Activated CD4-positive, alpha-beta T cell treated with anti-CD3 and anti-CD28 coated beads, Interleukin-10, Interleukin-2, amounts not matched to agents 100 ng/mL and 50 ng/mL, durations not matched to agents 16 hours and 8 hours (primary cell): ENCODE data around the gene VWDE.

Experiments used
- DNase-seq: peaks from one replicate; pipeline ENCODE4 v3.0.0-alpha.2; 2020

The VWDE gene

DNA sequence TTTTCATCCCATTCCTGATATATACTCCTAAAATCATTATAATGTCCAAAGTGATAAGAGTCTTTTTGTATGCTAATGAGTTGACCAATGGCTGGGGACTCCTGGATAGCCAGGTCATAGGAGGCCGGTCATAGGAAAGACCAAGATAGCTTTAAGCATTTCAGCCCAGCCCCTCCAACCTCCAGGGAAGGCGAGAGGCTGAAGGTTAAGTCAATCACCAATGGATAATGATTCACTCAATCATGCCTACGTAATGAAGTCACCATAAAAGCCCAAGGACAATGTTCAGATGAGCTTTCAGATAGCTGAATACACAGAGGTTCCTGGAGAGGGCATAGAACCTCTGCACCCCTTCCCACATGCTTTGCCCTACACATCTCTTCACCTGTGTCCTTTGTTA lies 75.7 kb downstream of the VWDE start:
- DNase-seq, result no peak

DNA sequence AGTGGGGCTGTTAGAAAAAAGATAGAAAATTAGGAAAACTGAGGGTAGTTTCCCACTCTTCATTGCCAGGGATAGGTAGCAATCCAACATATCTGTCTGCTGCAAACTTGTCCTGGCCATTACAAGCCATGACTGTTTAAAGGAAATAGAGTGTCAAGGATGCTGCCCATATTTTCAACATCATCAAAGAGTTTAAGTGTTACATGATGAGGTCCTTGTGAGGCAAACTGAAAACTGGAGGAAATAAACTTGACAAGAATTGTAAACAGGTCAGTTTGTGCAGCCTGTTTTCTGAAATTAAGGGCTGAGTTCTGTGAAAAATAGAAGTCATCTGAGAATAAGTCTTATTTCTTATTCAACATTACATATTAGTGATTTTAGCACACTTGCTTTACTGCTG lies 78.0 kb downstream of the VWDE start:
- DNase-seq, result no peak

DNA sequence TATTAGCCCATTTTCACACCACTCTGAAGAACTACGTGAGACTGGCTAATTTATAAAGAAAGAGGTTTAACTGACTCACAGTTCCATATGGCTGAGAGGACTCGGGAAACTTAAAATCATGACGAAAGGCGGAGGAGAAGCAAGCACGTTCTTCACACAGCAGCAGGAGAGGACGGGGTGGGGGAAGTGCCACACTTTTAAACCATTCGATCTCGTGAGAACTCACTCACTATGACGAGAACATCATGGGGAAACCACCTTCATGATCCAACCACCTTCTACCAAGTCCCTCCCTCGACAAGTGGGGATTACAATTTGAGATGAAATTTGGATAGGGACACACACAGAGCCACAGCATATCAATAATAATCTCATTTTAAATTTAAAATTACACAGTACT lies 80.2 kb downstream of the VWDE start:
- no peak for DNase-seq

DNA sequence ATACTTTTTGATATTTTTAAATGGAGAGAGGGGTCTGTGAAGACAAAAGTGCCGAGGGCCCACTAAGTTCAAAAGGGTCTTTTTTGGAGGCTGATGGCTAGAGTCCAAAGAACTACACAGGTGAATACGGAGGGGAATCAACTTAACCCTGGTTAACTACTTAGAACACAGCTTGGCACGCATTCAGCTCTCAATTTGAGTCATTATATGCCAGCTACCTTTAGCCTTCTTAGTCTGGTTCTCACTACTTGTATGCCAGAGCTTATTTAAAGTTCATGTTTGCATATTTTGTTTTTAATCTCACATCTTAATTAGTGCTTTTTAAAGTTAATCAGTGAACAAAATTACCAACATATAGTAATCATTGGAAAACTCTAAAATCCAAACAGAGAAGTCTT lies 80.8 kb downstream of the VWDE start:
- DNase-seq, result peak; percentile 38

DNA sequence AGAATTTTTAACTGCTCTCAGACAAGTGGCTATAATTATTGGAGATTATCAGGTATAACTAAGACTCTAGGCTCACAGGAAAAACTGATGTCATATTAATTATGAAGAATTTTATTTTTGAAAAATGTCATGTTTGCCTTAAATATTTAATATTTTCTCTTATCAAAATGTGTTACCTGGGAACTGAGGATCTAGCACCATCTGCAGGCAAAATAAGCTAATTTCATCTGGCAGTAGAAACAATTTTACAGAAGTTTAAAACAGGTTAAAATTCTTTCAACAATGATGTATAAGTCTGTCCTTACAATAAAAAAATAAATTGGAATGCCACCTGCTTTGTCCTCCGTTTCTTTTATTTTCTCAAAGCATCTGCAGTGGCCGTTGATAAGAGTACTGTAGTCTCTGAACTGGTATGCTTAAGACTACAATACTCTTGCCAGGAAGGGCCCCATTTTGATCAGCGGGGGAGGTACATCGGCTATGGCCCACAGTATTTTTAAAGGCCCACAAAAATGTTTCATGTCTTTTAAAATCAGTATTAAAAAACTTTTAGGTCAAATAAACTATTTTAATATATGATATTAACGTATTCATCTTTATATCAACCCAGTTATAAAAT lies 81.3 kb downstream of the VWDE start:
- DNase-seq, result peak; percentile 15

DNA sequence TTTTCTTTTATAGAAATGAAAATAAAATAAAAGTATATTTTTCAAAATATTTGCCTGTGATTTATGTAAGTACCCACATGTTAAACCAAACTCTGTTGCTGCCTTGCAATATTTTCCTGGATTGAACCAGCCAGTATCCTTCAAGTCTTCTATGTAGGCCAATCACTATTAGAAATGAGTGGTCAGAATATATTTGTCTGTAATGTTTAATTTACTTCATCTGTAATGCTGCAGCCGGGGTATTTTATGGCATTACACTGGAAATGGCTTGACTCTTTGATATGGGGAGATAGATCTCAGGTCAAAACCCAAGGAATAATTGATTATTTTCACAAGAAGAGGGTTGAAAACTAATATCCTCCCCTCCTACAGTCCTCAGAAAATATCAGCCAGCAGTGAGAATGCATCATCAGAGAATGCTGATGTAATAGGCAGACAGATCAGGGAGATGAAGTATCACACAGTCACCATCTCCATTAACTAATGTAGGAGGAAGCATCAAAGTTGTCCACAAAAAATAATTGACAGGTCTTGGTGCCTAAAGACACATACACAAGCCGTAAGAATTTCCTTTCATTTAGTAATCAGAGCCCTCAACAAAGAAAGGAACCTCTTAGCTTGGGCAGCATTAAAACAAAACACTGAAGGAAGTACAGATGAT lies 82.5 kb downstream of the VWDE start:
- DNase-seq, result no peak

DNA sequence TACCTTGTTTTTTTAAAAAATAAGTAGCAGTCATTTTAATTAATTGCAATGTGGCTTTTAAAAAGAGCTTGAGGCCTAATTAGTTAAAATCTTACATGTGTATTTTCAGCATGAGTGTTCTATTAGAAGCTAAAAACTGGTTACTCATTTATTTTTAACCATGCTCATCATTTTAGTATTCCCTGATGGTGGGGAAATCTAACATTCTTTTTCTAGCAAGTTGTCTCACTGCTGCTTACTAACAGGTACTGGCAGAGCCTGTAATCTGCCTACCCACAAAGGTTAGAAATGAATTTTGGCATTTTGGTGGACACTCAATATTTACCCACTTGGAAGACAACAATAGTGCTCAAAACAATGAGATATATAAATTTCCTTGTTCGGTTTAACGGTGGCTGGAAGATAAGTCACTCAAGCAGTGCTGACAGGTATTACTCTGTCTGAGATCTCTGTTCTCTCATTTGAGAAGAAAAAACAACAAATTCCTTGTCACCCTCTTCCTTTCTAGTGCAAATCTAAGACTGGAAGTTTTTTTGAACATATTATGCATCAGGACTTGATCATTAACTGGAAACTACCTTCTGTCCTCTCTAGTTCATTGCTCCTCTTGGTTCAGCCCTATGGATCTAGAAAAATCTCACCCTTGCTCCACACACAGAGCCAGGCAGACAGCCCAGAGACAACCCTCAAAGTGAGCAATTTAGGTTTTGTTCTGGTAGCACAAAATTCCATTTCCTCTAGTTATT lies 83.3 kb downstream of the VWDE start:
- DNase-seq, result no peak

DNA sequence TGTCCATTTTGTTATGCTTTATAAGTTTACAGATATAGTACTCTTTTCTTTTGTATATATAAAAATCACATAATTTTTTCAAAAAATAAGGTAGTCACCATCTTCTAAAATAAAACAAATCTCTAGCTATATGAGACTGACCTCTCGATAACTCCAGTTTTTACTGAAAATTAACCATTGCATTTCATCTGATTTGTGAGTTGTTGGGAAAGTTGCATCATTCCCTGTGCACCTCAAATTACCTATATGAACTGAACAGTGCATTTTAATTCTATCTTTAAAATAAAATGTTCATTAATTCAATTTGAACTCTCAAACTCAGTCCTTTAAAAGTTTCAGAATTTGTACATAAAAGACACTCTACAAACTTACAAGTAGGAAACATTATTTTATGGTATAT lies 86.0 kb downstream of the VWDE start:
- no peak for DNase-seq

DNA sequence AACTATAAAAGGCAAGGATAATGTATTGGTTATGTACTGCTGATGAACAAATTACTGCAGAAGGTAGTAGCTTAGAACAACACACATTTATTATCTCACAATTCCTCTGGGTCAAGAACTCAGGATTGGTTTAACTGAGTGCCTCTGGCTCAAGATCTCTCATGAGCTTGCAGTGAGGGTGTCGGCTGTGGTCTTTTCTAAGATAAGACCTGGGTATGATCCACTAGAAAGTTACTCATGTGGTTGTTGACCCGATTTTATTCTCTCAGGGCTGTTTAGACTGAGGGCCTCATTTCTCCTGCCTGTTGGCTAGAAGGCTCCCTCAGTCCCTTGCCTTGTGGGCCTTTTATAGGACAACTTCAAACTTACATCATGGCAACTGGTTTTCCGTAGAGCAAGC lies 86.7 kb downstream of the VWDE start:
- no peak for DNase-seq

DNA sequence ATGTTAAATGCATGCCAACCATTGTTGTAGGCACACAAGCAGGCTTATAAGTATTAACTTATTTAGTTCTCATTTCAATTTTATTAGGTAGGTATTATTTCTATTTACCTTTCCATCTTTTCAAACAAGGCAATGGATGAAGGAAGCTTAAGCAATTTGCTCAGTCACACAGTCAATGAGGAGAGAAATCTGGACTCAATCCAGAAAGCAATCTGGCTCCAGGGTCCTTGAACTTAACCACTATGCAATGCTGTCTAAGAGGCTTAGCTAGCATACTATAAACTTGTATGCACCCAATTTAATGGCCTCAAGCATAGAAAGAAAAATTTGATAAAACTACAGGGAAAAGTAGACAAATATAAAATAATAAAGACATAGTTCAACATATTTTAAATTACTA lies 88.6 kb downstream of the VWDE start:
- DNase-seq, result no peak

DNA sequence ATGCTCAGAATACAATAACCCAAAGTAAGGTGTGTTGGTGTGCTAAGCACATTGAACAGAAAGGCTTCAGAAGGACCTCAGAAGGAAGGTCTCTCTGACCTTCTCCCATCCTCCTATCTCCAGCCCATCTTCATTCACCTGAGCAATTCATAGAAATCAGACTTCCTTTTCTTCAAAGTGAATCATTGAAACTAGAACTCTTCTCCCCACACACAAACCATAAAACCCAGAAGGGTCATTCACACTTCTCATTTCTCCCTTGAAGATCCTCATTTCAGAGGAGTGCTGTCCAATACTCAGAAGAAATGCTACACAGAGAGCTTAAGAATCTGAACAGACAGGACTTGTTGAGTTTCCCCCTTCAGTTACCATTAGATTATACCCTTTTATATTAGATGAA lies 89.5 kb downstream of the VWDE start:
- DNase-seq, result peak; percentile 11

DNA sequence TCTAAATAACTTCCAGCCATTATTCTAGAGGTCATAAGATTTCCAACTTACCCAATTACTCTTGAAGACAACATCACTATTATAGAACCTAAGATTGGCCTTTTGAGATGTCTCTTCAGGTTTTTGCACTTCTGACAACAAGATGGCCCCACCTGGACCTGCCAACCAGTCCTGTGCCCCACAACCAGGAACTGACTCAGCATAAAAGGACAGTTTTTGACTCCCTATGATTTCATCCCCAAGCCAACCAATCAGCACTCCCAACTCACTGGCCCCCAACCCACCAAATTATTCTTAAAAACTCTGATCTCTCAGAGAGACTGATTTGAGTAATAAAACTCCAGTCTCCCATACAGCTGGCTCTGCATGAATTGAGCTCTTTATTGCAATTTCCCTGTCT lies 98.2 kb downstream of the VWDE start:
- no peak for DNase-seq

DNA sequence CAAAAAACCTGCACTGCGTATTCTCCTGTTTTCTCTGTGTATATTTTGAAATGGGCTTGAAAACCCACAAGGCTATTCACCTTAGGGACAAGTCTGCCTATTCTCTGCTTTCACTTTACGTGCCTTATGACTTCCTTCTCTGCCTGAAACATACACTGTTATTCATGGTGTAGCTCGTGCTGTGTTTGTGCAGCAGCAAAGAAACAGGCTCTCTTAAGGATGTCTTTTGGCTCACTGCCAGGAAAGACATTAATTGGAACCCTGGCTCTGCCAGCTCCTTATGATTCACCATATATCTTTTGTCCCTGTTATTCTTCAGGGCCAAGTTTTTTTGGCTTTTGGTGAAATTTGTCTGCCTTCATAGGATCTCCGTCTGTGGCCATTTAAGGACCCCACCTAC lies 100.2 kb downstream of the VWDE start:
- DNase-seq, result no peak

DNA sequence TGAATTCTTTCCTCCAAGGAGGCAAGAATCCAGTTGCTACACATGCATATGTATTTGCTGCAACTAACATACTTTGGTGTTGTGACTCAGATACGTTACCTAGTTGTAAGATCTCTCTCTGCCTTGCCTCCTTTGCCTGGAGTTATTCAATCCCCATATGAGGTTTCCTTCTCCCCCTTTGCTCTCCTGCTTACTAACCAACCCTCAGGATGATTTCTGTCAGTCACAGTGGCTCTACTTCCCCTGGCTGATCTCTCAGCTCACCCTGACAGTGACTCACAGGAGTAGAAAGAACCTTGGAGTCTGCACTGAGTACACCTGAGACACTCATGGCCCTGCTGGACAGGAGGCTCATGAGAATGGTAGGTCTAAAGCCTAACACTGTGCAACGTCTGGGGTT lies 100.6 kb downstream of the VWDE start:
- DNase-seq, result no peak

DNA sequence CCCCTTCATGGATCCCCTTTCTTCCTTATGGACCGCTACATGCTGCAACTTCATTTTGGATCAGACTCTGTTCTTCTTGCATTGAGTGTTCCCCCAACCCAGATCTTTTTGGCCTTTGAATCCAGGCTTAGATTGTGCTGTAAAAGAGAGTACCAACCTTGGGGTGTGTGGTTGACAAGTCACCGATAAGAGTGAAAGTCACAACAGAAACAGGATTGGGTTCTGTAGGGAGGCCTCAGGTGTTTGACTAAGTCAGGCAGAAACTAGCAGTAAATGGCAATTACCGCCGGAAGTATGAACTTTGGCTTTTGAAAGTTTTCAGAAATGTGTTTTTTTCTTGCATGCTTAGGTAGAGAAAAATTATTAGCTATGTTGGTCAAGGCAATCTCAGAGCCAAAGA lies 103.2 kb downstream of the VWDE start:
- DNase-seq, result no peak

DNA sequence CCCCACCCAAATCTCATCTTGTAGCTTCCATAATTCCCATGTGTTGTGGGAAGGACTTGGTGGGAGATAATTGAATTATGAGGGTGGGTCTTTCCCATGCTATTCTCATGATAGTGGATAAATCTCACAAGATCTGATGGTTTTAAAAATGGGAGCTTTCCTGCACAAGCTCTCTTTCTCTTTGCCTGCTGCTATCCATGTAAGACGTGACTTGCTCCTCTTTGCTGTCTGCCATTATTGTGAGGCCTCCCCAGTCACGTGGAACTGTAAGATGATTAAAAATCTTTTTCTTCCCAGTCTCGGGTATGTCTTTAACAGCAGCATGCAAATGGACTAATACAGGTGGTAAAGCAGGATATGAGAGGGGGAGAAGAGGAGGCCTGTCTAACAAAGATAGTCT lies 104.3 kb downstream of the VWDE start:
- DNase-seq, result no peak

DNA sequence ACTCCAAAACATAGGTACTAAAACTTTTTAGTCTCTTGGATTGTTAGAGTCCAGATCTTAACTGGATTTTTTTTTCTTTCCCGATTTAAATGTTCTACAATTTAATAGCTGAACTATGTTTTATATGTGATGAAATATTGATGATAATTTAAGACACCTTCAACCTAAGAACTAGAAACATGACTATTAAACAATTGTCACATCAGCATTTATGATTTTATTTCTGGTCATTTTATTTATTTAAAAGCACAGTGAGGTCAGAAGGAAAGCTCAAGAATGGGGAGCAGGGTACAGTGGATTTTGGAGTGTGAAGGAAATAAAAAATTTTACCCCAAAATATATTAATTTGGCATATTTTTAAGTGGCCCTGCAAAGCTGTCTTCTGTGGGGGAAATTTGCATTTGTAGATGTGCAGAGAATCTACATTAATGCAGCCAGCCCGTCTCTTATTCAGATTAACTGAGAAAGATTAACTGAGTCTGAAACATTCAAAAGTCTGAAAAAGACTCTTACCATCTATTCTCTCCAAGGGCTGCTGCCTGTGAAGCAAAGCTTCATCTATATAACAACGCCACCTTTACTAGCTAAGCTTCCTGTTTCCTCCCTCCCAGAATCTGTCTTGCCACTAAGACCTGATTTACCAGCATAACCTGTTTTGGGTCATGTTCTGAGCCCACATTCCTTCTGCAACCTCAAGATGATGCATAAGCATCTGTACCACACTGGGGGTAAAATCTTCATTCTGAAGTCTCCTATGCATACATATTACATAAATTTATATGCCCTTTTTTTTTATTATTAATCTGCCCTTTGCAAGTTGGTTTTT lies 106.2 kb downstream of the VWDE start:
- DNase-seq, result no peak

DNA sequence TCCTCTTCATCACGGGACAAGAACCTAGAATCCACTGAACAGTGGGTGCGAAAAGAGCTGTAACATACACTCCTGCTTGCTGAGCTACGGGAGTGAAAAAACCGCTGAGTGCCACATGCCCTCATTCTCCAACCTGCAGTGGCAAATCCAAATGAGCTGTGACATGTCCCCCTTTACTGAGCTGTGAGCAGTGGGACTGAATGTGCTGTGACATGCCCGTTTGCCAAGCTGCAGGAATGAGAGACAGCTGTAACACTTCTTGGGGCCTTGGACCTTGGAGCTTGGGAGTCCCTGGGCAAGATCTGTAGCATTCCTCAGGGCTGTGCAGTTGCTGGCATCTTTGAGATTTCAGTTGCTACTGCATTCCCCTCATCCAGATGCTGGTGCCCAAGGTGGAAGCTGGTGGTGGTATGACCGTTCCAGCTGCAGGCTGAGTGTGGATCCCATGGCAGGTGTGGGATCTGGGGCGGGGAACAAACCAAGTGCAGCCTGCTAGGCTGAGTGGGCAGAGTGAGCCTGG lies 107.6 kb downstream of the VWDE start:
- DNase-seq, result no peak

DNA sequence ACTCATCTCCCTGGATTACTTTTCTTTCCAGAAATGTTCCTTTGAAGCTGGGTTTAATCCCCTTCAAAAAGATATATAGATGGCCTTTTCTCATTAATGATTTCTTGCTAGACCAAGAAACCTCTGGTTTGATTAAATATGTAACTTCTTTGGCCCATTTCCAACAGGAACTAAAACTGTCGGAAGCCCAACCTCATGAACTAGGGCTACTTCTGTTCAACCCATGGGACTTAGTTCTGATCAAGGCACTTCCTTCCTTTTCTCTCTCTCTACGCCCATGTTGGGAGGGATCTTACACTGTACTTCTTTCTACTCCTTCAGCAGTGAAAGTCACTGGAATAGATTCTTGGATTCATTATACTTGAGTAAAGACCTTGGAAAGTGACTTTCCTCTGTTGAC lies 109.0 kb downstream of the VWDE start:
- no peak for DNase-seq

DNA sequence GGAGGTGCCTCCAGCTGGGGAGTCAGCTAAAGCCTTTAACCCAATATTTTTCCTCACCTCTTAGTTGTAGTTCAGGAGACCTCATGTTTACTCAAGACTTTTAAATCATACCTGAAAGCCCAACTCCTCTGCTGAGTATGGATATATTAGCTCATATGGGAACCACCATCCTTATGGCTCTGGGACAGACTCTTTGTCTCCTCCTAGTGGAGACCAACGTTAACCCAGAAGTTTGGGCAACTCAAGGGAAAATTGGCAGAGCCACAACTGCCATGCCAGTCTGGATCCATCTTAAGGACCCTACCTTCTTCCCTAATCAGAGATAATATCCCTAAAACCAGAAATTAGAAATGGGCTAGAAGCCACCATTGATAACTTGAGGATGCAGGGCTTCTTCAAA lies 111.8 kb downstream of the VWDE start:
- peak; percentile 9 for DNase-seq

DNA sequence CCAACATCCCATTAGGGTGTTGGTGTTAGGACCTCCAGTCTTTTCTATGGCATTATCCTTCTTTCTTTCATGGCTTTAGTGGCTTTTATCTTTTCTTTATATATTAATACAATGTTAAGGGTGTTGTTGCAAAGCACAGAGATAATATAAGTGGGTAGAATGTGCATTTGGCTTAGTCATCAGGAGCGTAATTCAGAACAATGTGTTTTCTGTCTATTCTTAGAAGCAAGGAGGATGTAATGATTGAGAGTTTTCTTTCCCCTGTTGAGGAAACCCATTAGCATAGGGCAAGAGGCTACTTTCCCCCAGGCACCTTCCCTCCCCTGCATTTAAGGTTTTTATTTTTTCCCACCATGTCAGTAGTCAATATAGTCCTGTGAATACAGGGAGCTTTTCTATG lies 112.9 kb downstream of the VWDE start:
- no peak for DNase-seq

DNA sequence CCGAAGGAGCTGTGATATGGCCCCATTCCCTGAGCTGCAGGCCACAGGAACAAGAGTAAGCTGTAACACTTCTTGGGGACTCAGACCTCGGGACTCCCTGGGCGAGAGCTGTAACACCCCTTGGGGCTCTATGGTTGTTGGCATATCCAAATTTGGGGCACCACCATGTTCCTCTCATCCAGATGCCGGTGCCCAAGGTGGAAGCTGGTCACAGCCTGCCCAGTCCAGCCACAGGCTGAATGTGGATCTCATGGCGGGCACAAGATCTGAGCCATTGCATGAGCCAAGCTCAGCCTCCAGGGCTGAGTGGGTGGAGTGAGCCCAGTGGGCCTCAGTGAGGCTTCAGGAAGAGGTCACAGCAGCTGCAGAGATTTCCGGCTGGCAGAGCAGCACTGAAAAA lies 113.7 kb downstream of the VWDE start:
- DNase-seq, result no peak

DNA sequence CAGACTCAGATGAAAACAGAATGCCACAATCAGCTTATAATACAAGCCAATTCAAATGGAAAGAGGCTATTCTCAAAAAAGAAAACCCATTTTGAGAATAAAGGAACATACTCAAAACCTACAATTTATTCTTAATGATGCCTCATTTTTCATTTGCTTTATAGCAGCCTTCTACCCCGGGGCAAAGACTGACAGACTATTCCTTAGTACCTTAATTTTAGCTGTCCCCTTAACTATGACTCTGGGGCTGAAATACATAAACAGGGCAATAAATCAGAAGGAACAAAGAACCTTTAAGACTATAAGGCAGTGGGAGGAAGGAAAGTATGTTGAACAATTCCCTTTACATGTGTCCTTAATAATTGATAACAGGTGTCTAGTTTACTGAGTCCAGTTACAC lies 115.8 kb downstream of the VWDE start:
- DNase-seq, result no peak
